ENCODE measurements around the gene MROH8.

MROH8 gene

GRCh38 chr20:37190354-37191112, 11.2 kb upstream of the MROH8 start:
- no peak for TF ChIP-seq POLR2A (IDR thresholded peaks at IDR 0.05; ENCODE audit: low read depth, low read length)
- no peak for FAIRE-seq

GRCh38 chr20:37189416-37190016, 10.2 kb upstream of the MROH8 start:
- FAIRE-seq = no peak
- DNase-seq (ENCODE audit: insufficient read length, low spot score) = no peak
- TF ChIP-seq POLR2A (IDR thresholded peaks at IDR 0.05; ENCODE audit: low read depth, low read length) = no peak

More at GRCh38 chr20:37190354-37191112, 11.2 kb upstream of the MROH8 start:
- no peak for DNase-seq (ENCODE audit: insufficient read length, low spot score)

GRCh38 chr20:37188787-37189186, 9.4 kb upstream of the MROH8 start:
- DNase-seq (ENCODE audit: insufficient read length, low spot score) = no peak
- TF ChIP-seq POLR2A (IDR thresholded peaks at IDR 0.05; ENCODE audit: low read depth, low read length) = no peak
- no peak for FAIRE-seq

GRCh38 chr20:37185686-37186085, 6.3 kb upstream of the MROH8 start:
- TF ChIP-seq POLR2A (IDR thresholded peaks at IDR 0.05; ENCODE audit: low read depth, low read length) = no peak
- no peak for DNase-seq (ENCODE audit: insufficient read length, low spot score)
- no peak for FAIRE-seq

- no peak for FAIRE-seq
Measured at GRCh38 chr20:37179683-37180524, 556 bp upstream of the MROH8 start.

GRCh38 chr20:37172836-37173235, 6.5 kb downstream of the MROH8 start:
- DNase-seq (ENCODE audit: insufficient read length, low spot score) = no peak

More at GRCh38 chr20:37179683-37180524, 556 bp upstream of the MROH8 start:
- no peak for DNase-seq (ENCODE audit: insufficient read length, low spot score)
- 0 out of 2 replicates have a peak, but pooled peaks have one; percentile 2 for TF ChIP-seq POLR2A (IDR thresholded peaks at IDR 0.05; ENCODE audit: low read depth, low read length)

GRCh38 chr20:37166867-37167266, 12.5 kb downstream of the MROH8 start:
- FAIRE-seq = no peak
- TF ChIP-seq POLR2A (IDR thresholded peaks at IDR 0.05; ENCODE audit: low read depth, low read length) = no peak
- no peak for DNase-seq (ENCODE audit: insufficient read length, low spot score)

More at GRCh38 chr20:37172836-37173235, 6.5 kb downstream of the MROH8 start:
- FAIRE-seq = no peak
- TF ChIP-seq POLR2A (IDR thresholded peaks at IDR 0.05; ENCODE audit: low read depth, low read length) = no peak

GRCh38 chr20:37165031-37165430, 14.3 kb downstream of the MROH8 start:
- no peak for TF ChIP-seq POLR2A (IDR thresholded peaks at IDR 0.05; ENCODE audit: low read depth, low read length)
- FAIRE-seq (no peak), DNase-seq (ENCODE audit: insufficient read length, low spot score) (no peak)

- TF ChIP-seq POLR2A (IDR thresholded peaks at IDR 0.05; ENCODE audit: low read depth, low read length) = no peak
- FAIRE-seq = no peak
- DNase-seq (ENCODE audit: insufficient read length, low spot score) = no peak
Measured at GRCh38 chr20:37163832-37164554, 15.4 kb downstream of the MROH8 start.

- FAIRE-seq (no peak), DNase-seq (ENCODE audit: insufficient read length, low spot score) (no peak)
- TF ChIP-seq POLR2A (IDR thresholded peaks at IDR 0.05; ENCODE audit: low read depth, low read length) = no peak
Measured at GRCh38 chr20:37162646-37163045, 16.7 kb downstream of the MROH8 start.

GRCh38 chr20:37161830-37162549, 17.4 kb downstream of the MROH8 start:
- DNase-seq (ENCODE audit: insufficient read length, low spot score) (no peak), FAIRE-seq (no peak)
- no peak for TF ChIP-seq POLR2A (IDR thresholded peaks at IDR 0.05; ENCODE audit: low read depth, low read length)

- FAIRE-seq (no peak), DNase-seq (ENCODE audit: insufficient read length, low spot score) (no peak)
- TF ChIP-seq POLR2A (IDR thresholded peaks at IDR 0.05; ENCODE audit: low read depth, low read length) = no peak
Measured at GRCh38 chr20:37160683-37161082, 18.7 kb downstream of the MROH8 start.

GRCh38 chr20:37158248-37158647, 21.1 kb downstream of the MROH8 start:
- FAIRE-seq (no peak), DNase-seq (ENCODE audit: insufficient read length, low spot score) (no peak)
- TF ChIP-seq POLR2A (IDR thresholded peaks at IDR 0.05; ENCODE audit: low read depth, low read length) = no peak
